Esophagus squamous epithelium (tissue), 5 donors: ENCODE data around the gene CAMK2D. TPM values are rescaled to one million over a fixed set of nuclear protein-coding genes. Genes with fewer than 3 reads are reported as not detected.

Experiments
- DNase-seq: peaks from one replicate; lab custom pipeline; 2025; lab: John Stamatoyannopoulos, UW
- H3K27ac ChIP-seq, 4 donors: fragments of 200-600 bp; sonication (generic); one replicate each; pipeline ENCODE4 v1.5.1; 2016 to 2019; ENCODE audit warnings: mild to moderate bottlenecking in 1 of 4
- H3K27me3 ChIP-seq, 4 donors: fragments of 200-600 bp; sonication (generic); 1 replicate in 3 of 4; 2 replicates in 1 of 4; pipeline versions ENCODE4 v1.5.1 to v1.6.0; 2017 to 2021; ENCODE audit warnings: antibody characterized with exemption in 1 of 4
- H3K36me3 ChIP-seq, 3 donors: fragments of 200-600 bp; sonication (generic); one replicate each; pipeline ENCODE4 v1.5.1; 2016 to 2019
- H3K4me1 ChIP-seq, 3 donors: fragments of 200-600 bp; sonication (generic); one replicate each; pipeline ENCODE4 v1.5.1; 2017 to 2019
- H3K4me3 ChIP-seq, 4 donors: fragments of 200-600 bp; sonication (generic); 1 replicate in 3 of 4; 2 replicates in 1 of 4; pipeline ENCODE4 v1.5.1; 2016 to 2019; ENCODE audit warnings: mild to moderate bottlenecking in 2 of 4, moderate library complexity in 1 of 4
- H3K9me3 ChIP-seq, 3 donors: fragments of 200-600 bp; sonication (generic); one replicate each; pipeline ENCODE4 v1.5.1; 2016 to 2019
- POLR2A ChIP-seq, 4 donors: fragments of 450-650 bp; IDR thresholded peaks; one replicate each; pipeline ENCODE4 v1.6.1; 2017; ENCODE audit warnings: antibody characterized with exemption in 4 of 4, mild to moderate bottlenecking in 4 of 4, moderate library complexity in 3 of 4
- WGBS, 2 donors: methylation state at CpG; one replicate each; pipeline ENCODE4 v1.1.5; 2018; 5-methylcytosine and 5-hydroxymethylcytosine counted together
- intact Hi-C: fragments of 100-400 bp; cut with DNase I; formaldehyde crosslinking; loops from one replicate; pipeline ENCODE4 v1.15.0; 2022
- total RNA-seq, 4 donors: library from RNA; depleted of rRNA; stranded (reverse); fragments of >200 nt; gene quantifications; one replicate each; pipeline ENCODE4 v1.1.0, GENCODE V29; 2016
- TF ChIP-seq, protein P1 (sequence below), 6 experiments: fragments of 450-650 bp in 4 of 6; fragments of 200-600 bp in 2 of 6; sonication (generic) in 2 of 6; IDR thresholded peaks; one replicate each; pipeline ENCODE4 v1.5.1; 2016 to 2019; ENCODE audit warnings: antibody characterized with exemption in 6 of 6, mild to moderate bottlenecking in 4 of 6, moderate library complexity in 4 of 6
- donor health status: DM: yes; HTN: yes; CAD: no.

The CAMK2D gene
- total RNA-seq, 4 donors from 2014 or later, result 30.7 to 47.7 (median 38.2) TPM

- no peak for DNase-seq
- no peak for TF ChIP-seq POLR2A (IDR thresholded peaks at IDR 0.05)
- TF ChIP-seq, protein P1, sequence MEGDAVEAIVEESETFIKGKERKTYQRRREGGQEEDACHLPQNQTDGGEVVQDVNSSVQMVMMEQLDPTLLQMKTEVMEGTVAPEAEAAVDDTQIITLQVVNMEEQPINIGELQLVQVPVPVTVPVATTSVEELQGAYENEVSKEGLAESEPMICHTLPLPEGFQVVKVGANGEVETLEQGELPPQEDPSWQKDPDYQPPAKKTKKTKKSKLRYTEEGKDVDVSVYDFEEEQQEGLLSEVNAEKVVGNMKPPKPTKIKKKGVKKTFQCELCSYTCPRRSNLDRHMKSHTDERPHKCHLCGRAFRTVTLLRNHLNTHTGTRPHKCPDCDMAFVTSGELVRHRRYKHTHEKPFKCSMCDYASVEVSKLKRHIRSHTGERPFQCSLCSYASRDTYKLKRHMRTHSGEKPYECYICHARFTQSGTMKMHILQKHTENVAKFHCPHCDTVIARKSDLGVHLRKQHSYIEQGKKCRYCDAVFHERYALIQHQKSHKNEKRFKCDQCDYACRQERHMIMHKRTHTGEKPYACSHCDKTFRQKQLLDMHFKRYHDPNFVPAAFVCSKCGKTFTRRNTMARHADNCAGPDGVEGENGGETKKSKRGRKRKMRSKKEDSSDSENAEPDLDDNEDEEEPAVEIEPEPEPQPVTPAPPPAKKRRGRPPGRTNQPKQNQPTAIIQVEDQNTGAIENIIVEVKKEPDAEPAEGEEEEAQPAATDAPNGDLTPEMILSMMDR (IDR thresholded peaks at IDR 0.05), result no peak
- intact Hi-C loops, result no loop called here
- Histone ChIP-seq H3K27ac (no peak overlapping the region), H3K4me1 (no peaks in the 10 kb centered on the region), H3K36me3 (no peaks in the 10 kb centered on the region), H3K27me3 (no peaks in the 10 kb centered on the region), H3K9me3 (peaks cover 0 to 8% (median 0%) of the 10 kb centered on the region in 3 donors), H3K4me3 (no peak overlapping the region)
Observed at GRCh38 chr4:113420938-113421337, 340.6 kb downstream of the CAMK2D start.

DNA sequence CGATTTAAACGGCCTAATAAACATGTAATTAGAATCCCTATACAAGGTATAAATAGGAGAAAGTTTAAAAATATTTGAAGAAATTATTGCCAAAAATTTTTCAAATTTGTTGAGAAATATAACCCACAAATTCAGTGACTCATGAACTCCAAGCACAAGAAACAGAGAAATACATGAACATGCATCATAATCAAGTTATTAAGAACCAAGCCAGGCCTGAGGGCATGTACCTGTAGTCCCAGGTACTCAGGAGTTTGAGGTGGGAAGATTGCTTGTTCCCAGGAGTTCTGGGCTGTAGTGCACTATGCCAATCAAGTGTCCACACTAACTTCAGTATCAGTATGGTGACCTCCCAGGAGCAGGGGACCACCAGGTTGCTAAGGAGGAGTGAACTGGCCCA lies 341.9 kb downstream of the CAMK2D start:
- TF ChIP-seq POLR2A (IDR thresholded peaks at IDR 0.05), result no peak
- TF ChIP-seq, protein P1 (IDR thresholded peaks at IDR 0.05), result no peak
- no peak overlapping the region for H3K27ac ChIP-seq
- no peaks in the 10 kb centered on the region for H3K27me3 ChIP-seq
- 89 to 93% methylated on average over 2 of the region's 2 CpGs for WGBS, 2 donors
- H3K4me3 ChIP-seq, result no peak overlapping the region
- no peak for DNase-seq
- intact Hi-C loops, result no loop called here
- H3K9me3 ChIP-seq, result peaks cover 0 to 8% (median 0%) of the 10 kb centered on the region in 3 donors
- no peaks in the 10 kb centered on the region for H3K4me1 ChIP-seq
- H3K36me3 ChIP-seq, result no peaks in the 10 kb centered on the region

DNA sequence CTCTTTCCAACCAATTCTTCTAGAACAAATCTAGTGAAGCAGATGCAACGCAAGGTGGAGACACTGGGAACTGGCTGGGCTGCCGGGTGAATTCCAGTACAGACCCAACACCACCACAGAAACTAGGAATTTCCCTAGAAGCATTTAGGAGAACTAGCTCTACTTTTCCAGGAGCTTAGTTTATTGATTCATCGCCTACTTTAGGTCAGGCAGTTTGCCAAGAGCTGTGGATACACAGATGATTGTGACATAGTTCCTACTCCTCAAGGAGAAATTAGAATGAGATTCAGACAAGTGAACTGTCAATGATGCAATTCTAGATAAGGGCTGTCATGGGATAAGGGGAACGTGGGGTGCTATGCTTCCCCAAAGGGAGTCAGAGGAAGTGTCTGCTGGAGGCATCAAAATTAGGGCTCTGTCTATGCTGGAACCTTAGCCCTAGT lies 350.0 kb downstream of the CAMK2D start:
- WGBS, 2 donors, result 11 to 29% methylated on average over 4 of the region's 4 CpGs
- Histone ChIP-seq H3K4me1 (peaks cover 0 to 9% (median 0%) of the 10 kb centered on the region in 3 donors), H3K27me3 (no peaks in the 10 kb centered on the region), H3K9me3 (no peaks in the 10 kb centered on the region), H3K36me3 (no peaks in the 10 kb centered on the region), H3K27ac (no peak overlapping the region), H3K4me3 (no peak overlapping the region)
- DNase-seq, result no peak
- TF ChIP-seq POLR2A (IDR thresholded peaks at IDR 0.05), result no peak
- TF ChIP-seq, protein P1 (IDR thresholded peaks at IDR 0.05), result no peak
- intact Hi-C loops, result no loop called here

GRCh38 chr4:113410686-113411085 lies 350.9 kb downstream of the CAMK2D start:
- intact Hi-C loops, result no loop called here
- no peak for DNase-seq
- Histone ChIP-seq H3K4me3 (no peak overlapping the region), H3K9me3 (no peaks in the 10 kb centered on the region), H3K36me3 (no peaks in the 10 kb centered on the region), H3K4me1 (peaks cover 0 to 14% (median 0%) of the 10 kb centered on the region in 3 donors), H3K27ac (no peak overlapping the region), H3K27me3 (no peaks in the 10 kb centered on the region)
- TF ChIP-seq, protein P1 (IDR thresholded peaks at IDR 0.05), result no peak
- TF ChIP-seq POLR2A (IDR thresholded peaks at IDR 0.05), result no peak

GRCh38 chr4:113409181-113409580 lies 352.4 kb downstream of the CAMK2D start:
- Histone ChIP-seq H3K36me3 (no peaks in the 10 kb centered on the region), H3K4me1 (peaks cover 0 to 20% (median 0%) of the 10 kb centered on the region in 3 donors), H3K4me3 (no peak overlapping the region), H3K9me3 (no peaks in the 10 kb centered on the region), H3K27ac (no peak overlapping the region), H3K27me3 (no peaks in the 10 kb centered on the region)
- no peak for DNase-seq
- intact Hi-C loops, result no loop called here
- TF ChIP-seq, protein P1 (IDR thresholded peaks at IDR 0.05), result no peak
- no peak for TF ChIP-seq POLR2A (IDR thresholded peaks at IDR 0.05)
- 61 to 64% methylated on average over 4 of the region's 4 CpGs for WGBS, 2 donors
